ENCODE data around the gene FAM72D.
A peak's percentile ranks its signal among the peaks of the same experiment; 100 is the strongest.
"Not testable (repeated sequence)": the region's sequence is repeated elsewhere in the genome, so short reads cannot be mapped to it uniquely, and the experiment has no call there.

The FAM72D gene

DNA sequence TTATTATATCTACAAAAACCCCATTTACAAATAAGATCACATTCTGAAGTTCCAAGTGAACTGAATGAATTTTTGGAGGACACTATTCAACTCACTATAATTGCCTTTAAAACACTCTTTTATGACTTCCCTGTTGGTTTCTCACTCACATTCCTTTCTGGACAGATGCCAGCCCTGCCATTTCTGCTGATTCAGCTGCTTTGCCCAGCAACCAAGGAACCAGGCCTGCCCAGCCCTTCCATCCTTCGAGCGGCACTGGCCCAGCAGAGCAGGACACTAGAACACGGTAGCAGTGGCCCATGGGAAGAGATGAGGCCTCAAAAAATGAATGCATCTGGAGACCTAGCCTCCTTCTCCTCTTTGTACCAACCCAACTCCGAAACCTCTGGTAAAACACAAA, 50.5 kb downstream of the FAM72D start:
- not testable (repeated sequence) for DNase-seq (ENCODE audit: low read depth in 2 of 2)

DNA sequence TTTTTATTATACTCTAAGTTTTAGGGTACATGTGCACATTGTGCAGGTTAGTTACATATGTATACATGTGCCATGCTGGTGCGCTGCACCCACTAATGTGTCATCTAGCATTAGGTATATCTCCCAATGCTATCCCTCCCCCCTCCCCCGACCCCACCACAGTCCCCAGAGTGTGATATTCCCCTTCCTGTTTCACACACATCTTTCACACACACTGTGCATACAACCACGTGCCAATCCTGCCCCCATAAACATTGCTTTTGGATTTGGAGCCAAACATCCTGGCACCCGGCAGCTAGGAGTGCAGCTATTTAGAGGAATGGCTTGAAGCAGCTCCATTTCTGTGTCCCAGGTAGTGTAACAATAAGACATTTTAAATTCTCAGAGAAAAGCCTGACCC, 51.4 kb downstream of the FAM72D start:
- not testable (repeated sequence) for DNase-seq (ENCODE audit: low read depth in 2 of 2)

DNA sequence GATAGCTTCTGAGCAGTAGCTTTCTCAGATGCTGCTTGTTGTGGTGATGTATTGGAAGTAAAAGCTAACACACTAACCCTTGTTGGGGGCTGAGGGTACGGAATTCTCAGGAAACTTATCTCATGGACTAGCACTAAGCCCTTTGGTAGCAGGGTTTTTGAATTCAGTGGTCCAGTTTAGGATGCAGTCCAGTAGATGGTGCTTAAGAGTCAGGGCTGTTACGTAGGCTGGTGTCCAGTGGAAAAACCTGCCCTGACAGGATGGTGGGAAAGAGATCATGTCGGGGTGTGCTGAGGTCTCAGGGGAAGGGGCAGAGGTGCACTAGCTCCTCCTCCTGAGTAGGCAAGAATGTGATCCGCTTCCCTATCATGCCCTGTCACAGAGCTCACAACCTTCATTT, 59.6 kb downstream of the FAM72D start:
- not testable (repeated sequence) for DNase-seq (ENCODE audit: low read depth in 2 of 2)

DNA sequence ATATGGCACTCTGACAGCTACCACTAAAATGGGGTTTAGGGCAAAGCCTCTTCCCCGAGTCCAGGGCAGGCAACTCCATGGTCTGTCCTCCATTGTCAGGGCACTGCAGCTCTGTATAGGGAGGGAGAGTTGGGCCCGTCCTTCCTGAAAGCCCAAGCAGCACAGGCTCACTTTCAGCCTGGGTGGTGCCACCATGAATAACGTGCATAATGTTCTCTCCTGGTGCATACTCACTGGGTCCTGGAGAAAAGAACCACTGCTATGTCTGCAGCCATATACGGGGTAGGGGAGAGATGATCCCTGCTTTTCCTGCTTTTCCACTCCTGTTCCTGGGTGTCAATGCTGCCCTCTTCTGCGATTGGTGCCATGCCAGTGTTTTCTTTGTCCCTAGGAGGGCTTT, 60.1 kb downstream of the FAM72D start:
- not testable (repeated sequence) for DNase-seq (ENCODE audit: low read depth in 2 of 2)

- peak in 1 of 2 donors; percentile 21 for DNase-seq (ENCODE audit: low read depth in 2 of 2)
Observed at GRCh38 chr1:145156891-145157610, 61.3 kb downstream of the FAM72D start.

- not testable (repeated sequence) for DNase-seq (ENCODE audit: low read depth in 2 of 2)
Observed at GRCh38 chr1:145157715-145158114, 61.9 kb downstream of the FAM72D start.

DNA sequence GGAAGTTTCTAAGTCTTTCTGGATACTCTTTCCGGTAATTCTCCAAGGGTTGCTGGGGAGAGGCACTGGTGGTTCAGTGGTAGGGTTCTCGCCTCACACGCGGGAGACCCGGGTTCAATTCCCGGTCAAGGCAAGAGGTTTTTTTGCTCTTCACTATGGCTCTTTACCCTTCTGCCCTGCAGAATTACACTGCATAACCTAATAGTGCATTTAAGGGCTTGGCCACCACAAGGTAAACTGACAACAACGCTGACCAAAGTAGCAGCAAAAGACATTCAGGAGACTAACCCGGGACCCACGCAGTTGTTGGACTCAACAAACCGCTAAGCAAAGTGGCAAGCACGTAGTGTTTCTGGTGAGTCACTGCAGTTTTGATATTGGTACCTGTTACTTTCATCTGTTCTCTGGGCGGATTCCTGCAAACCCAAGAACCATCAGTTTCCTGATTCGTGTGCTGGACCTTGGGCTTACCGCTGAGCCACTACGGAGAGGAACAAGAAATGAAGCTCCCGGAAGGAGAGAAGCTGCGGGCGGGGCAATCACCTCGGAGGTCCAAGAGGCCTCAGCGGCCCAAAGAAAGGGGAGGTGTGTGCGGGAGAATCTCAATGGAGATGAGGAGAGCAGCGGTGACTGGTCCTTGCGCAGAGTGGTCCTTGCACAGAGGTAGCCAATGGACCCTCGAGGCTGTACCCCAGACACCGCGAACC, 65.4 kb downstream of the FAM72D start:
- DNase-seq (ENCODE audit: low read depth in 2 of 2), result not testable (repeated sequence)

All from stimulated activated CD8-positive, alpha-beta memory T cell treated with anti-CD3 and anti-CD28 coated beads, Interleukin-15, amount 100 ng/mL, for 48 hours (primary cell).